Measurements from ENCODE around the gene USP6NL. TPM values are rescaled to one million over a fixed set of nuclear protein-coding genes. Genes with fewer than 3 reads are reported as not detected.

Gene USP6NL
- total RNA-seq, 4 donors from 2014 or later = 19.6 to 29.4 (median 25.2) TPM

GRCh38 chr10:11493646-11494045 is 117.8 kb downstream of the USP6NL start:
- no peak for DNase-seq (ENCODE audit: low spot score in 2 of 2)
- H3K4me3 ChIP-seq (ENCODE audit: low read depth, poor library complexity, severe bottlenecking) = no peak overlapping the region
- TF ChIP-seq POLR2A (IDR thresholded peaks at IDR 0.05) (no peak), CTCF (IDR thresholded peaks at IDR 0.05) (no peak)
- WGBS, 2 donors = 95 to 98% methylated on average over 6 of the region's 6 CpGs
- intact Hi-C loops (cut with DNase I; ENCODE audit: low total_unique reads) = no loop called here

DNA sequence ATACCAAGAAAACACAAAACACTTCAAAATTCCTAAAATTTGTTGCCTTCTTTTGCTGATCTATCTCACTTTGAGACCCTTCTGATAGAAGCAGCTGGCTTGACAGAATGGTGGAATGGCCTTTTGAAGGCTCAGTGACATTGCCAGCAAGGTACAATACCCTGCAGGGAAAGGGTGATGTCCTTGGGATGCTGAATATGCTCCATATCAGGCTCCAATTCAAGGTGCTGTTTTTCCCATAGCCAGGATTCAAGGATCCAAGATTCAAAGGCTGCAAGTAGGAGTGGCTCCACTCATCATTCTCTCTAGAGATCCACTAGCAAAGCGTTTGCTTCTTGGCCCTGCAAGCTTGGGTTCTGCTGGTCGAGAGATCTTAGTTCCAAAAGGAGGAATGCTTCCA is 120.4 kb downstream of the USP6NL start:
- no peak overlapping the region for H3K4me3 ChIP-seq (ENCODE audit: low read depth, poor library complexity, severe bottlenecking)
- no peak for DNase-seq (ENCODE audit: low spot score in 2 of 2)
- 90 to 100% methylated on average over 2 of the region's 2 CpGs for WGBS, 2 donors
- intact Hi-C loops (cut with DNase I; ENCODE audit: low total_unique reads) = no loop called here
- TF ChIP-seq POLR2A (IDR thresholded peaks at IDR 0.05) (no peak), CTCF (IDR thresholded peaks at IDR 0.05) (no peak)

- DNase-seq (ENCODE audit: low spot score in 2 of 2) = no peak
- TF ChIP-seq POLR2A (IDR thresholded peaks at IDR 0.05) (no peak), CTCF (IDR thresholded peaks at IDR 0.05) (no peak)
- no peak overlapping the region for H3K4me3 ChIP-seq (ENCODE audit: low read depth, poor library complexity, severe bottlenecking)
- intact Hi-C loops (cut with DNase I; ENCODE audit: low total_unique reads) = no loop called here
- 88 to 91% methylated on average over 2 of the region's 2 CpGs for WGBS, 2 donors
These were observed 121.9 kb downstream of the USP6NL start for GRCh38 chr10:11489591-11489990.

- TF ChIP-seq POLR2A (IDR thresholded peaks at IDR 0.05) (no peak), CTCF (IDR thresholded peaks at IDR 0.05) (no peak)
- WGBS, 2 donors = 94 to 95% methylated on average over 4 of the region's 4 CpGs
- intact Hi-C loops (cut with DNase I; ENCODE audit: low total_unique reads) = no loop called here
- H3K4me3 ChIP-seq (ENCODE audit: low read depth, poor library complexity, severe bottlenecking) = no peak overlapping the region
- no peak for DNase-seq (ENCODE audit: low spot score in 2 of 2)
These were observed 123.3 kb downstream of the USP6NL start for GRCh38 chr10:11488126-11488525.

DNA sequence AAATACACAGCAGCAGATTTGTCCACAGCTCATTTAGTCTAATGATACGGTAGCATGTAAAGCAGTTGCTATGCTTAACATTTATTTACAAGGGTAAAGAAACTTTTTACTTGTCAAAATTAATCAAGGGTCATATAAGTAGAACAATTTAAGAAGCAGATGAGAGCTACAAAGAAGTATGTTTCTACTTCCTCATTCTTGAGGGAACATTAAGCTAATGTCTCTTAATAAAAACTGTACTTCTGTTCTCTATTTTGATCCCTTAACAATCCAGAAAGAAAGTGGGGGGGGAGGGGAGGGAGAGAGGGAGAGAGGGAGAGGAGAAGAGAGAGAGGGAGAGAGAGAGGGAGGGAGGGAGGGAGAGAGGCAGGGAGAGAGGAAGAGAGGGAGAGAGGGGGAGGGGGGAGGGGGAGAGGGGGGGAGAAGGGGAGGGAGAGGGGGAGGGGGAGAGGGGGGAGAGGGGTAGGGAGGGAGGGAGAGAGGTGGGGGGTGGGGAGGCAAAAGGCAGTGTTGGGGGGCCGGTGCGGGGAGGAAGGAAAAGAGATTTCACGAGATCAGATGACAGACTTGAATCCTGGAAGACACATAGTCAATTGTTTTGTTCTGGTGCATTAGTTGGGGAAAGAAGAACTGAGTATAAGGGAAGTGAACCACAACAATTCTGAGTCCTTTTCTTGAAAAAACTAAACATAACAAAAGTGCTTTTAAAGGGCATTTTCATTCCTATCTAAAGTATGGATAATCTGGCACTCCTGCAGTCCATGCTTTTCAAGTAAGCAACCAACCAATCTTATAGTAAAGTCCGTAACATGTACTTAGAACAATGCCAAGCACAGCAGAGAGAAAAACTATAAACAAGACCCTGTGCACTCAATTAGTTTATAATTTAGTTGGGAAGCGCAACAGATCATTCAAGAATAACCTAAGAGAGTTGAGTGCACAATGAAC is 128.0 kb downstream of the USP6NL start:
- no peak for TF ChIP-seq POLR2A (IDR thresholded peaks at IDR 0.05)
- TF ChIP-seq CTCF (IDR thresholded peaks at IDR 0.05) = no peak
- H3K4me3 ChIP-seq (ENCODE audit: low read depth, poor library complexity, severe bottlenecking) = no peak overlapping the region
- no peak for DNase-seq (ENCODE audit: low spot score in 2 of 2)
- WGBS, 2 donors = 86 to 90% methylated on average over 6 of the region's 6 CpGs
- intact Hi-C loops (cut with DNase I; ENCODE audit: low total_unique reads) = no loop called here

Data from lower leg skin (tissue), 4 donors.